Progenitor cell of endocrine pancreas (in vitro differentiated cells): ENCODE data around the gene UPB1. TPM values are rescaled to one million over a fixed set of nuclear protein-coding genes. Genes with fewer than 3 reads are reported as not detected.

Source experiments
- DNase-seq: peaks from one replicate; pipeline ENCODE4 v3.0.0; 2021; ENCODE audit warnings: low spot score; ENCODE audit not compliant: unreplicated experiment
- H3K27ac Mint-ChIP-seq: 2 replicates; pipeline ENCODE4 v1.8.0; 2021; ENCODE audit warnings: mild to moderate bottlenecking, moderate library complexity, mixed read lengths
- H3K27me3 Mint-ChIP-seq: 2 replicates; pipeline ENCODE4 v1.8.0; 2021; ENCODE audit warnings: mixed read lengths
- H3K36me3 Mint-ChIP-seq: 2 replicates; pipeline ENCODE4 v1.8.0; 2022; ENCODE audit warnings: mixed read lengths; ENCODE audit not compliant: insufficient read depth
- H3K4me1 Mint-ChIP-seq: 2 replicates; pipeline ENCODE4 v1.8.0; 2021; ENCODE audit warnings: low read depth, mixed read lengths
- H3K4me3 Mint-ChIP-seq: 2 replicates; pipeline ENCODE4 v1.8.0; 2021; ENCODE audit warnings: low read depth, mild to moderate bottlenecking, moderate library complexity, mixed read lengths
- H3K9me3 Mint-ChIP-seq: 2 replicates; pipeline ENCODE4 v1.8.0; 2021; ENCODE audit warnings: low read depth, mixed read lengths
- total RNA-seq: library from RNA; stranded (reverse); gene quantifications from 2 replicates; pipeline ENCODE4 v1.2.1, GENCODE V29; 2021
- TF ChIP-seq, protein P1 (sequence below): fragments of 200-600 bp; sonication (generic); IDR thresholded peaks from one replicate; pipeline ENCODE4 v1.5.0; 2021; ENCODE audit warnings: antibody characterized with exemption, mild to moderate bottlenecking; ENCODE audit not compliant: unreplicated experiment

Gene UPB1
- total RNA-seq, 1 donor from 2014 or later, result 0.50 TPM

DNA sequence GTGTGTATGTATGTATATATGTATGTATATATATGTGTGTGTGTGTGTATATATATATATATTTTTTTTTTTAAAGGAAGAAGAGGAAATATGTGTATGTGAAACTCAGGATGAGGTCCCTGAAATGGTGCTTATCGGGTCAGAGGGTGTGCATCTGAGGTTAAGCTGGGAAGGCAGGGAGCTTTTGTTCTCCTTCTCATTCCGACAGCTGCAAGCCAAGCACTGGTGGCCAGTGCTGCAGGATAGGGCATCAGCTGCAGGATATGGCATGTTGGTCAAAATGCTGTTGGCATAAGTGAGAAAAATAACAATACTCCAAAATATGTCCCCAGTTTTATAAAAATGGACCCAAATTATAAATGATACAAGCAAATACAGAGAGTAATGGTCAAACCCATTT lies 68.1 kb downstream of the UPB1 start:
- Mint-ChIP-seq H3K36me3 (peaks cover 9% of the 10 kb centered on the region), H3K27ac (no peak overlapping the region), H3K4me3 (no peak overlapping the region), H3K27me3 (no peaks in the 10 kb centered on the region), H3K9me3 (no peaks in the 10 kb centered on the region), H3K4me1 (peaks cover 10% of the 10 kb centered on the region)
- DNase-seq, result no peak
- TF ChIP-seq, protein P1, sequence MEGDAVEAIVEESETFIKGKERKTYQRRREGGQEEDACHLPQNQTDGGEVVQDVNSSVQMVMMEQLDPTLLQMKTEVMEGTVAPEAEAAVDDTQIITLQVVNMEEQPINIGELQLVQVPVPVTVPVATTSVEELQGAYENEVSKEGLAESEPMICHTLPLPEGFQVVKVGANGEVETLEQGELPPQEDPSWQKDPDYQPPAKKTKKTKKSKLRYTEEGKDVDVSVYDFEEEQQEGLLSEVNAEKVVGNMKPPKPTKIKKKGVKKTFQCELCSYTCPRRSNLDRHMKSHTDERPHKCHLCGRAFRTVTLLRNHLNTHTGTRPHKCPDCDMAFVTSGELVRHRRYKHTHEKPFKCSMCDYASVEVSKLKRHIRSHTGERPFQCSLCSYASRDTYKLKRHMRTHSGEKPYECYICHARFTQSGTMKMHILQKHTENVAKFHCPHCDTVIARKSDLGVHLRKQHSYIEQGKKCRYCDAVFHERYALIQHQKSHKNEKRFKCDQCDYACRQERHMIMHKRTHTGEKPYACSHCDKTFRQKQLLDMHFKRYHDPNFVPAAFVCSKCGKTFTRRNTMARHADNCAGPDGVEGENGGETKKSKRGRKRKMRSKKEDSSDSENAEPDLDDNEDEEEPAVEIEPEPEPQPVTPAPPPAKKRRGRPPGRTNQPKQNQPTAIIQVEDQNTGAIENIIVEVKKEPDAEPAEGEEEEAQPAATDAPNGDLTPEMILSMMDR, result no peak

DNA sequence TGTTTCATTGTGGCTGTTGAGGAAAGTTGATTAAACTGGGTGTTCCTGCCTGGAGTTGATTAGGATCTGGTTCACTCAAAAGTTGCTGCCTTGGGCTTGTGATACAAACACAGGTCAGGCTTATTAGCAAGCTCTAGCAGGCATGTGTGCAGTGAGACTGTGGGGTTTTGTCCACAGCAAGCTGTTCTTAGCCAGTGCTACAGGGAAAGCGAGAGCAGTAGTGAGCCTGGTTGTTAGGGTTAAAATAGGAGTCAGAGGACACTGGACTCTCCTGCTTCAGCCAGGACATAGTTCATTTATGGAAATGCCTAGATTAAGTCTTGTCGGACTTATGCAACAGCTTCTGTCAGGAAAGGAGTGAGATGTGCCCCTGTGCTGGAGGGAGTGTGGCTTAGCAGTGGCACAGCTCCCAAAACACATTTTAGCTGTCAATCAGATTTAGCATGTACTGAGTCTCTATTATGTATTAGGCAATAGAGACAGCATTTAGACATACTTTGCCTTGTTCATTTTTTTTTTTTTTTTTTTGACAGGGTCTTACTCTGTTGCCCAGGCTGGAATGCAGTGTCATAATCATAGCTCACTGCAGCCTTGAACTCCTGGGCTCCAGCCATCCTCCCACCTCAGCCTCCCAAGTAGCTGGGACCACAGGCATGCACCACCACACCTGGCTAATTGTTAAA lies 69.4 kb downstream of the UPB1 start:
- H3K27me3 Mint-ChIP-seq, result no peaks in the 10 kb centered on the region
- H3K36me3 Mint-ChIP-seq, result peaks cover 5% of the 10 kb centered on the region
- peaks cover 6% of the 10 kb centered on the region for H3K4me1 Mint-ChIP-seq
- no peak overlapping the region for H3K27ac Mint-ChIP-seq
- TF ChIP-seq, protein P1, result no peak
- DNase-seq, result no peak
- no peak overlapping the region for H3K4me3 Mint-ChIP-seq
- no peaks in the 10 kb centered on the region for H3K9me3 Mint-ChIP-seq

DNA sequence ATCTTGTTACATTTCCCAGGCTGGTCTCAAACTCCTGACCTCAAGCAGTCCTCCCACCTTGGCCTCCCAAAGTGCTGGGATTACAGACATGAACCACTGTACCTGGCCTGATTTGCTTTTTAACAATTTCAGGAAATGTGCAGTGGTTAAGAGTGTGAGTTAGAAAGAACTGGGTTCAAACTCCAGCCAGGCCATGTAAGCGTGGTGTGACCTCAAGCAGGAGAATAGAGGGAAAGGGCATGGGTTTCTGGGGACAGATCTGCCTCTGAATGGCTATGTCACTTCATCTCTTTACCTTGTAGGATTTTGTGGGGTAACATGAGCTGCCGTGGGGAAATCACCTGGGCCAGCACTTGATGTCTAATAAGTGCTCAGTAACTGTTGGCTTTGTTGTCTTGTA lies 69.9 kb downstream of the UPB1 start:
- H3K27me3 Mint-ChIP-seq, result no peaks in the 10 kb centered on the region
- peaks cover 5% of the 10 kb centered on the region for H3K36me3 Mint-ChIP-seq
- peaks cover 6% of the 10 kb centered on the region for H3K4me1 Mint-ChIP-seq
- no peak overlapping the region for H3K27ac Mint-ChIP-seq
- no peaks in the 10 kb centered on the region for H3K9me3 Mint-ChIP-seq
- TF ChIP-seq, protein P1, result no peak
- no peak for DNase-seq
- H3K4me3 Mint-ChIP-seq, result no peak overlapping the region

DNA sequence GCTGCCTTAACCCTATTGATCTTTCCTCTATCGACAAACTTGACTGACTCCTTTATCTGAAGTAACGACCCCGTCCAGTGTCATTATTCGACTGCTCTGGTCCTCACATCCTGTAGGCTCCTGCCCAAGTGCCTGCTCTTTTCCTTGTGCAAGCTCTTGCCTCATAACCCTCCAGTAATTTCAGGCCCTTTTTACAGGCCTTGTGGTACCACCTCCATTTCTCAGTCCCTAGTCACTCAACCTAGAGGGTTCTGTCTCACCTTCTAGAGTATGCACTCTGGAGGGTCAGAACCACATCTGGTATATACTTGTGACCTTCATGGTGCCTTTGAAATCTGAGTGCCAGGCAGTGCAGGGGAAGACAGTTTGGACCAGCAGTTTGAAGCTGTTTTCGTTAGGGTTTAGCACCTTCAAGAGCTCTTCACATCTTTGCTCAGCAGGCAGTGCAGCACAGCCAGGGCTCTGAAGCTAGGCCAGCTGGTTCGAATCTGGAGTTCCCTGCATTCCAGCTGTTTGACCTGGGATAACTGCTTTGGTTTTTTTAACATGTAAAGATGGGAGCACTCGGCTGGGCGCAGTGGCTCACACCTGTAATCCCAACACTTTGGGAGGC lies 71.9 kb downstream of the UPB1 start:
- H3K27ac Mint-ChIP-seq, result peak overlapping the region; percentile 57
- no peaks in the 10 kb centered on the region for H3K9me3 Mint-ChIP-seq

DNA sequence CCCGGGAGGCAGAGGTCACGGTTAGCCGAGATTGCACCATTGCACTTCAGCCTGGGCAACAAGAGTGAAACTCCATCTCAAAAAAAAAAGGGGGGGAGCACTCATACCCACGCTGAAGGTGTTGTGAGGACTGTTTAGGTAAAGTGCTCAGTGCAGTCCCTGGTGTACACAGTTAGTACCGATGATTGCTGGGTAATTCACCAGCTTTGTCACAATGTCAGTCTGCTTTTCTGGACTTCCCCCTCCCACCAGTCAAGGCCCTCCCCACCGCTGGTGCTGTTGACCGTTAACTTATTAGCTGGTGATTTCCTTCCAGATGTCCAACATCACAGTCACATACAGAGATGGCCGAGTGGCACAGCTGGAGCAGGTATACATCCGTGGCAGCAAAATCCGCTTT lies 72.5 kb downstream of the UPB1 start:
- TF ChIP-seq, protein P1, result no peak
- Mint-ChIP-seq H3K27ac (no peak overlapping the region), H3K9me3 (no peaks in the 10 kb centered on the region), H3K27me3 (no peaks in the 10 kb centered on the region), H3K4me1 (peaks cover 6% of the 10 kb centered on the region), H3K36me3 (peaks cover 8% of the 10 kb centered on the region), H3K4me3 (no peak overlapping the region)
- no peak for DNase-seq

More for the DNA sequence above, 71.9 kb downstream of the UPB1 start:
- Mint-ChIP-seq H3K27me3 (no peaks in the 10 kb centered on the region), H3K36me3 (peaks cover 8% of the 10 kb centered on the region), H3K4me1 (peaks cover 6% of the 10 kb centered on the region), H3K4me3 (no peak overlapping the region)
- TF ChIP-seq, protein P1, result no peak
- DNase-seq, result no peak
